GM10248 (cell line): ENCODE data around the gene FMNL2.

Source experiments
- CTCF ChIA-PET: fragments of 300-600 bp; sonication (Branson Sonifier 250); formaldehyde crosslinking; extraction: SDS; loops from one replicate; lab custom pipeline; 2021; ENCODE audit warnings: antibody characterized with exemption; lab: Yijun Ruan, JAX
- POLR2A ChIA-PET: fragments of 350-650 bp; sonication (Branson Sonifier 250); formaldehyde crosslinking; extraction: SDS; loops from one replicate; lab custom pipeline; 2020; ENCODE audit warnings: antibody characterized with exemption; lab: Yijun Ruan, JAX
- DNase-seq: peaks from one replicate; pipeline ENCODE4 v3.0.0; 2012; ENCODE audit errors: extremely low spot score
- TF ChIP-seq, protein P1 (sequence below): IDR thresholded peaks from 2 replicates; pipeline ENCODE4 v1.5.1; 2012; ENCODE audit warnings: mild to moderate bottlenecking, low read depth; ENCODE audit errors: extremely low read depth, missing control alignments, control extremely low read depth

Gene FMNL2

DNA sequence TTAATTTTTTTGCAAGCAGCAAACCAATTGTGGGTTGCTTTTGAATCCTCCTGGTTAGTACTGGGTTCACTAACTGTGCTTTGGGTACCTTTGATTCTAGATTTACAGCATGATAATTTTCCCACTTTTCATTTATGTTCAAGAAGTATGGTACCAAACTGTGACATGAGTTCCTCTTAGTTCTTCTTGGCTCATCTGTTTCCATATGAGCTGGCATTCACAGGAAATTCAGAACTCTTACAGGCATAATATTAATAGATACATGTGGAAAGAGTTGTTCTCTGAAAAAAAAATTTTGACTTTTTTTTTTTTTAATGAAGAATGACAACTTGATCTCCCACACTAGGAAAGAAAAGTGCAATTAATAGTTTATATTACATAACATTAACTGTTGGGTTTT is 59.4 kb downstream of the FMNL2 start:
- TF ChIP-seq, protein P1, sequence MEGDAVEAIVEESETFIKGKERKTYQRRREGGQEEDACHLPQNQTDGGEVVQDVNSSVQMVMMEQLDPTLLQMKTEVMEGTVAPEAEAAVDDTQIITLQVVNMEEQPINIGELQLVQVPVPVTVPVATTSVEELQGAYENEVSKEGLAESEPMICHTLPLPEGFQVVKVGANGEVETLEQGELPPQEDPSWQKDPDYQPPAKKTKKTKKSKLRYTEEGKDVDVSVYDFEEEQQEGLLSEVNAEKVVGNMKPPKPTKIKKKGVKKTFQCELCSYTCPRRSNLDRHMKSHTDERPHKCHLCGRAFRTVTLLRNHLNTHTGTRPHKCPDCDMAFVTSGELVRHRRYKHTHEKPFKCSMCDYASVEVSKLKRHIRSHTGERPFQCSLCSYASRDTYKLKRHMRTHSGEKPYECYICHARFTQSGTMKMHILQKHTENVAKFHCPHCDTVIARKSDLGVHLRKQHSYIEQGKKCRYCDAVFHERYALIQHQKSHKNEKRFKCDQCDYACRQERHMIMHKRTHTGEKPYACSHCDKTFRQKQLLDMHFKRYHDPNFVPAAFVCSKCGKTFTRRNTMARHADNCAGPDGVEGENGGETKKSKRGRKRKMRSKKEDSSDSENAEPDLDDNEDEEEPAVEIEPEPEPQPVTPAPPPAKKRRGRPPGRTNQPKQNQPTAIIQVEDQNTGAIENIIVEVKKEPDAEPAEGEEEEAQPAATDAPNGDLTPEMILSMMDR = no peak
- ChIA-PET CTCF (interaction anchor here (1.0 to 1.8 kb wide), 7 partner anchors 10 to 90 kb away, joined by 3 to 5 read pairs (median 3); no protein-coding TSS in a partner anchor), POLR2A (no interaction called here)
- no peak for DNase-seq

GRCh38 chr2:152395103-152395502 is 60.1 kb downstream of the FMNL2 start:
- ChIA-PET POLR2A (interaction anchor here (1.0 kb wide), 1 partner anchor 12 kb away, joined by 3 read pairs; no protein-coding TSS in a partner anchor), CTCF (interaction anchor here (0.8 to 1.7 kb wide), 5 partner anchors 9 to 90 kb away, joined by 3 to 5 read pairs (median 3); no protein-coding TSS in a partner anchor)
- DNase-seq = no peak
- TF ChIP-seq, protein P1 = no peak

- no peak for DNase-seq
- CTCF ChIA-PET = interaction anchor here (0.8 to 1.7 kb wide), 6 partner anchors 10 to 89 kb away, joined by 3 to 5 read pairs (median 3); no protein-coding TSS in a partner anchor
- POLR2A ChIA-PET = interaction anchor here (1.0 kb wide), 1 partner anchor 12 kb away, joined by 3 read pairs; no protein-coding TSS in a partner anchor
- TF ChIP-seq, protein P1 = no peak
These were observed 60.6 kb downstream of the FMNL2 start for GRCh38 chr2:152395572-152395971.

- CTCF ChIA-PET = interaction anchor here (0.9 to 1.7 kb wide), 3 partner anchors 9 to 20 kb away, joined by 3 to 5 read pairs (median 3); no protein-coding TSS in a partner anchor
- TF ChIP-seq, protein P1 = no peak
- DNase-seq = no peak
- POLR2A ChIA-PET = no interaction called here
These were observed 61.1 kb downstream of the FMNL2 start for GRCh38 chr2:152396051-152396511.

- ChIA-PET POLR2A (no interaction called here), CTCF (no interaction called here)
- TF ChIP-seq, protein P1 = no peak
- DNase-seq = no peak
These were observed 61.8 kb downstream of the FMNL2 start for GRCh38 chr2:152396763-152397162.

DNA sequence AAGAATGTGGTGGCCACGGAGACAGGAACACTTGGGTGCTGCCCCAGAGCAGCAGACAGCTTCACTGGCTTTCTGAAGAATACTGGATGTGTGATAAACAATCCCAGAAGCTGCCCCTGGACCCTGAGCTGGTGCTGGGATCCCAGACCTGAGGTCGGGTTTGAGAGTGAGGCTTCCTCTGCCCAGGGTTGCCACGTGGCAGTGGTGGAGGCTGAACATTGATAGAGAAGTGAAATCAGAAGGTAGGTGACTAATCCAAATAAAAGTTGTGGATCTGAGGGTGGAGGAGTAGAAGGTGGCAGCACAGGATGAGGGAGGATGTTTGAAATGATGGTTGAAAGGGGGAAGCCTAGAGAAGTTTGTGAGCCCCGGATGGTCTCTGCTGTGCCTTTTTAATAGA is 64.0 kb downstream of the FMNL2 start:
- POLR2A ChIA-PET = interaction anchor here (1.2 kb wide), 1 partner anchor 63 kb away, joined by 3 read pairs; no protein-coding TSS in a partner anchor
- CTCF ChIA-PET = interaction anchor here (1.2 to 2.0 kb wide), 2 partner anchors 11 to 13 kb away, joined by 3 to 7 read pairs; no protein-coding TSS in a partner anchor
- TF ChIP-seq, protein P1 = no peak
- DNase-seq = no peak
